ENCODE measurements around the gene ARFGAP3.

Gene ARFGAP3

DNA sequence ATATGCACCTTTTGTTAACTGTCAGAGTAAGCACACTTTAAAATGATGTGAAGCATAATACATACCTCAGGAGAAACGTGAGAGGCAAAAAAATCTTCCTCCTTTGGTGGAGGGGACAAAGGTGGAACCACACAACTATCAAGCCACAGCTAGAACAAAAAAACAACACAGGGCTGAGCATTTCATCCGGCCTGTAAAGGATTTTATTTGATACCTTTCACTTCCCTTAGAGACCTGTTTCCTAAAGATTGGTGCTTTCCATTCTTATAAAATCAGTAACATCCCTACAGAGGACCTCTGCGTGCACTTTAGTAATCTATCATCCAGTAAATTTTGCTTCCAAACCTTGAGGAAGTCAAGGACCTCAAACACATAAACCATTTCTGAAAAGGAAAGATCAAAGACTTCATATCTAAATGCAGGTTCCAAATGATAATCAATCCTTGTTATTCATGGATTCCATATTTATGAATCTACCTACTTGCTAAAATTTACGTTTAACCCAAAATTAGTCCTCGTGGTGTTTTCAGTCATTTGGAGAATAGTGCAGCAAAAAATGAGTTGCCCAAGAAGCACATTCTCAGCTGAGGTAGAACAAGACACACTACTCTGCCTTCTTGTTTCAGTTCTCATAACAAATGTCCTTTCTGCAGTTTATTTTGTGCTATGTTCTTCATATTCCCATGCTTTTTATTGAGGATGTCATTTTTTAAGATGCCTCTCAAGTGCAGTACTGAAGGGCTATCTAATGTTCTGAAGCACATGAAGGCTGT, 22.7 kb downstream of the ARFGAP3 start:
- Histone ChIP-seq H3K4me2 (ENCODE audit: low read depth, low read length, poor library complexity, severe bottlenecking) (no peak overlapping the region), H4K20me1 (ENCODE audit: insufficient read depth, low read length, poor library complexity, severe bottlenecking) (no peaks in the 10 kb centered on the region), H3F3A (ENCODE audit: low read depth) (no peaks in the 10 kb centered on the region), H3K27me3 (ENCODE audit: insufficient read depth, low read length, poor library complexity, severe bottlenecking) (no peaks in the 10 kb centered on the region), H3K4me1 (ENCODE audit: insufficient read depth, low read length, poor library complexity, severe bottlenecking) (no peaks in the 10 kb centered on the region), H3K79me2 (ENCODE audit: insufficient read depth, low read length) (no peaks in the 10 kb centered on the region), H3K36me3 (ENCODE audit: insufficient read depth, low read length) (peaks cover 80% of the 10 kb centered on the region), H3K9me2 (replicated peaks; ENCODE audit: low read depth, low read length) (no peaks in the 10 kb centered on the region), H3K4me3 (ENCODE audit: low read length, poor library complexity, severe bottlenecking) (no peak overlapping the region), H2AFZ (ENCODE audit: low read length) (no peak overlapping the region), H3K9me3 (ENCODE audit: insufficient read depth, low read depth, low read length) (no peaks in the 10 kb centered on the region), H3K9ac (ENCODE audit: low read depth, low read length, poor library complexity, severe bottlenecking) (no peak overlapping the region)
- TF ChIP-seq, protein P1, sequence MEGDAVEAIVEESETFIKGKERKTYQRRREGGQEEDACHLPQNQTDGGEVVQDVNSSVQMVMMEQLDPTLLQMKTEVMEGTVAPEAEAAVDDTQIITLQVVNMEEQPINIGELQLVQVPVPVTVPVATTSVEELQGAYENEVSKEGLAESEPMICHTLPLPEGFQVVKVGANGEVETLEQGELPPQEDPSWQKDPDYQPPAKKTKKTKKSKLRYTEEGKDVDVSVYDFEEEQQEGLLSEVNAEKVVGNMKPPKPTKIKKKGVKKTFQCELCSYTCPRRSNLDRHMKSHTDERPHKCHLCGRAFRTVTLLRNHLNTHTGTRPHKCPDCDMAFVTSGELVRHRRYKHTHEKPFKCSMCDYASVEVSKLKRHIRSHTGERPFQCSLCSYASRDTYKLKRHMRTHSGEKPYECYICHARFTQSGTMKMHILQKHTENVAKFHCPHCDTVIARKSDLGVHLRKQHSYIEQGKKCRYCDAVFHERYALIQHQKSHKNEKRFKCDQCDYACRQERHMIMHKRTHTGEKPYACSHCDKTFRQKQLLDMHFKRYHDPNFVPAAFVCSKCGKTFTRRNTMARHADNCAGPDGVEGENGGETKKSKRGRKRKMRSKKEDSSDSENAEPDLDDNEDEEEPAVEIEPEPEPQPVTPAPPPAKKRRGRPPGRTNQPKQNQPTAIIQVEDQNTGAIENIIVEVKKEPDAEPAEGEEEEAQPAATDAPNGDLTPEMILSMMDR (conservative IDR thresholded peaks at IDR 0.05; ENCODE audit: low read length) = no peak
- TF ChIP-seq EZH2phosphoT487 (IDR thresholded peaks at IDR 0.05; ENCODE audit: borderline replicate concordance) = no peak

DNA sequence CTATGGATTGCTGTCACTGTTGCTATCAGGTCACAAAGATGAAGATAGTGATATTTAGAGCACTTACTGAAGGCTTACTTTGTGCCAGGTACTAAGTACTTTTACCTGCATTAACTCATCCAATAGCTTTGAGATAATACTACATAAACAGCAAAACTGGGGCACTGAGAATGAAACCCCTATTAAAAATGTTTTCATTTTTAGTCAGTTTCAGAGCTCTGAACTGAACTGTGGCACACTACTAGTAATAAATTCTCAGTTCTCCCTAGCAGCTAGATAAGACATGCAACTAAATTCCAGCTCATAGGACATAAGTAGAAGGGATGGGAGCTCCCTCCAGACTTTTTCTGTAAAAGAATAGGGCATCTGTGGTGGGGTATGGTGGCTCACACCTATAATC, 24.0 kb downstream of the ARFGAP3 start:
- no peak for TF ChIP-seq EZH2phosphoT487 (IDR thresholded peaks at IDR 0.05; ENCODE audit: borderline replicate concordance)
- TF ChIP-seq, protein P1 (conservative IDR thresholded peaks at IDR 0.05; ENCODE audit: low read length) = no peak
- Histone ChIP-seq H3K4me3 (ENCODE audit: low read length, poor library complexity, severe bottlenecking) (no peak overlapping the region), H3K36me3 (ENCODE audit: insufficient read depth, low read length) (peaks cover 80% of the 10 kb centered on the region), H3K9ac (ENCODE audit: low read depth, low read length, poor library complexity, severe bottlenecking) (no peak overlapping the region), H4K20me1 (ENCODE audit: insufficient read depth, low read length, poor library complexity, severe bottlenecking) (no peaks in the 10 kb centered on the region), H3K4me2 (ENCODE audit: low read depth, low read length, poor library complexity, severe bottlenecking) (no peak overlapping the region), H3K9me2 (replicated peaks; ENCODE audit: low read depth, low read length) (no peaks in the 10 kb centered on the region), H3F3A (ENCODE audit: low read depth) (no peaks in the 10 kb centered on the region), H3K9me3 (ENCODE audit: insufficient read depth, low read depth, low read length) (no peaks in the 10 kb centered on the region), H3K4me1 (ENCODE audit: insufficient read depth, low read length, poor library complexity, severe bottlenecking) (no peaks in the 10 kb centered on the region), H3K27me3 (ENCODE audit: insufficient read depth, low read length, poor library complexity, severe bottlenecking) (no peaks in the 10 kb centered on the region), H3K79me2 (ENCODE audit: insufficient read depth, low read length) (no peaks in the 10 kb centered on the region), H2AFZ (ENCODE audit: low read length) (no peak overlapping the region)

DNA sequence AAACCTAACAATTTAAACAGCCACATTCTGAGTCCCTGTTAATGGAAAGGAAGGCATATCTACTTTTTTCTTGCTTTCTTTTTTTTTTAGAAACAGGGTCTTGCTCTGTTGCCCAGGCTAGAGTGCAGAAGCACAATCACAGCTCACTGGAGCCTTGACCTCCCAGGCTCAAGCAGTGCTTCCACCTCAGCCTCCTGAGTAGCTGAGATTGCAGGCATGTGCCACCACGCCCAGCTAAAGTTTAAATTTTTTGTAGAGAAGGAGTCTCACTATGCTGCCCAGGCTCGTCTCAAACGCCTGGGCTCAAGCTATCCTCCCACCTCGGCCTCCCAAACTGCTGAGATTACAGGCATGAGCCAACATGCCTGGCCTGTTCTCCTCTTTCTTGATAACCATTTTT, 25.4 kb downstream of the ARFGAP3 start:
- Histone ChIP-seq H3K4me3 (ENCODE audit: low read length, poor library complexity, severe bottlenecking) (no peak overlapping the region), H3K9me3 (ENCODE audit: insufficient read depth, low read depth, low read length) (no peaks in the 10 kb centered on the region), H3K27me3 (ENCODE audit: insufficient read depth, low read length, poor library complexity, severe bottlenecking) (no peaks in the 10 kb centered on the region), H3K4me2 (ENCODE audit: low read depth, low read length, poor library complexity, severe bottlenecking) (no peak overlapping the region), H3K9me2 (replicated peaks; ENCODE audit: low read depth, low read length) (no peaks in the 10 kb centered on the region), H4K20me1 (ENCODE audit: insufficient read depth, low read length, poor library complexity, severe bottlenecking) (no peaks in the 10 kb centered on the region), H3K4me1 (ENCODE audit: insufficient read depth, low read length, poor library complexity, severe bottlenecking) (no peaks in the 10 kb centered on the region), H3K36me3 (ENCODE audit: insufficient read depth, low read length) (peaks cover 83% of the 10 kb centered on the region), H2AFZ (ENCODE audit: low read length) (no peak overlapping the region), H3K79me2 (ENCODE audit: insufficient read depth, low read length) (no peaks in the 10 kb centered on the region), H3K9ac (ENCODE audit: low read depth, low read length, poor library complexity, severe bottlenecking) (no peak overlapping the region), H3F3A (ENCODE audit: low read depth) (no peaks in the 10 kb centered on the region)
- TF ChIP-seq, protein P1 (conservative IDR thresholded peaks at IDR 0.05; ENCODE audit: low read length) = no peak
- TF ChIP-seq EZH2phosphoT487 (IDR thresholded peaks at IDR 0.05; ENCODE audit: borderline replicate concordance) = no peak

Measured in Loucy (cell line).